K562 (cell line): ENCODE data around the gene ZBTB38. TPM values are rescaled to one million over a fixed set of nuclear protein-coding genes. Genes with fewer than 3 reads are reported as not detected.

Source experiments
- ARID3A ChIP-seq: IDR thresholded peaks from 2 replicates; pipeline ENCODE4 v1.6.1; 2012; ENCODE audit warnings: low read depth, low read length, improper control_type of control experiment, borderline replicate concordance
- BMI1 ChIP-seq: fragments of 150-350 bp; IDR thresholded peaks from 2 replicates; pipeline ENCODE4 v1.6.1; 2014; ENCODE audit warnings: low read length
- CBX3 ChIP-seq, 2 experiments: IDR thresholded peaks; 1 replicate in 1 of 2; 2 replicates in 1 of 2; pipeline ENCODE4 v1.6.1; 2012; ENCODE audit warnings: inconsistent platforms in 2 of 2, low read length in 2 of 2, borderline replicate concordance in 1 of 2, control low read depth in 1 of 2
- CHD2 ChIP-seq: IDR thresholded peaks from 2 replicates; pipeline ENCODE4 v1.6.1; 2011; ENCODE audit warnings: low read depth, low read length
- DIDO1 ChIP-seq: fragments of 450-650 bp; IDR thresholded peaks from 2 replicates; pipeline ENCODE4 v1.6.1; 2016; ENCODE audit warnings: low read depth, missing biosample characterization, missing genetic modification characterization
- EP400 ChIP-seq: fragments of 450-650 bp; IDR thresholded peaks from 2 replicates; pipeline ENCODE4 v1.6.1; 2017; ENCODE audit warnings: antibody characterized with exemption, mild to moderate bottlenecking, moderate library complexity
- ETV1 ChIP-seq: fragments of 450-650 bp; conservative IDR thresholded peaks from 2 replicates; pipeline ENCODE4 v1.6.1; 2016; ENCODE audit warnings: missing genetic modification characterization, control low read depth, low read depth, missing compliant biosample characterization
- ETV5 ChIP-seq: sonication (generic); formaldehyde crosslinking; IDR thresholded peaks from 2 replicates; pipeline ENCODE4 v1.4.0; 2020; ENCODE audit warnings: low read depth, mild to moderate bottlenecking, missing genetic modification reagents
- HDAC6 ChIP-seq: IDR thresholded peaks from 2 replicates; pipeline ENCODE4 v1.6.1; 2012; ENCODE audit warnings: low read depth, mild to moderate bottlenecking, control low read depth, inconsistent platforms, low read length, moderate library complexity
- JUND ChIP-seq, 2 experiments: IDR thresholded peaks; 2 replicates in 1 of 2; 3 replicates in 1 of 2; pipeline ENCODE4 v1.6.1; 2011; ENCODE audit warnings: borderline replicate concordance in 2 of 2, low read depth in 2 of 2, low read length in 2 of 2, improper control_type of control experiment in 1 of 2, missing biosample characterization in 1 of 2, missing genetic modification characterization in 1 of 2, missing genetic modification reagents in 1 of 2
- NR2C1 ChIP-seq, 2 experiments: fragments of 450-650 bp; IDR thresholded peaks; 2 replicates each; pipeline ENCODE4 v1.6.1; 2017; ENCODE audit warnings: mild to moderate bottlenecking in 2 of 2, antibody characterized with exemption in 1 of 2, inconsistent platforms in 1 of 2, missing compliant biosample characterization in 1 of 2, missing genetic modification characterization in 1 of 2
- NR3C1 ChIP-seq: sonication (generic); formaldehyde crosslinking; IDR thresholded peaks from 2 replicates; pipeline ENCODE4 v1.8.1; 2022; ENCODE audit warnings: missing genetic modification reagents
- PML ChIP-seq: IDR thresholded peaks from 2 replicates; pipeline ENCODE4 v1.6.1; 2012; ENCODE audit warnings: low read length, inconsistent platforms
- PRMT5 ChIP-seq: sonication (generic); formaldehyde crosslinking; IDR thresholded peaks from 2 replicates; pipeline ENCODE4 v1.5.0; 2020; ENCODE audit warnings: missing genetic modification reagents
- PRPF4 ChIP-seq: fragments of 200-400 bp; formaldehyde crosslinking; IDR thresholded peaks from one replicate; pipeline ENCODE4 v1.6.1; 2017; ENCODE audit warnings: low read length, low read depth, mild to moderate bottlenecking; ENCODE audit not compliant: insufficient read depth, poor library complexity, severe bottlenecking
- TAL1 ChIP-seq: fragments of 450-650 bp; IDR thresholded peaks from 2 replicates; pipeline ENCODE4 v1.6.1; 2016; ENCODE audit warnings: mild to moderate bottlenecking
- ZNF165 ChIP-seq: fragments of 250-450 bp; sonication (Bioruptor Pico); IDR thresholded peaks from 2 replicates; pipeline ENCODE4 v1.4.0; 2020; ENCODE audit warnings: borderline replicate concordance
- ZNF239 ChIP-seq: fragments of 250-450 bp; sonication (Bioruptor Pico); IDR thresholded peaks from 2 replicates; pipeline ENCODE4 v1.4.0; 2020; ENCODE audit warnings: mild to moderate bottlenecking
- ZNF644 ChIP-seq: fragments of 200-800 bp; sonication (Bioruptor generic); IDR thresholded peaks from 2 replicates; pipeline ENCODE4 v1.6.1; 2016; ENCODE audit warnings: low read depth, missing genetic modification characterization, missing compliant biosample characterization
- ZNF696 ChIP-seq: fragments of 250-450 bp; sonication (Bioruptor Pico); conservative IDR thresholded peaks from 2 replicates; pipeline ENCODE4 v1.4.0; 2020; ENCODE audit warnings: mild to moderate bottlenecking, moderate library complexity
- polyA plus RNA-seq, 8 experiments: library from polyadenylated mRNA; depleted of rRNA in 4 of 8; stranded (reverse) in 5 of 8; unstranded in 3 of 8; fragments of >200 nt; fragmentation: Nextera tagmentation in 2 of 8; fragmentation: Illumina TruSeq in 1 of 8; extraction: Ambion mirVana in 2 of 8; extraction: Trizol in 1 of 8; gene quantifications; 2 replicates each; pipeline versions ENCODE4 v1.2.1 to v1.2.3, GENCODE V29; 2011 to 2014; ENCODE audit warnings: inconsistent platforms in 1 of 8, missing spikeins in 1 of 8
- total RNA-seq, 7 experiments: library from RNA; depleted of rRNA in 6 of 7; stranded (reverse); fragments of >200 nt in 6 of 7; fragmentation: Illumina TruSeq in 2 of 7; extraction: Trizol in 2 of 7; gene quantifications; 2 replicates each; pipeline versions ENCODE4 v1.2.1 to v1.2.3, GENCODE V29; 2011 to 2021; ENCODE audit warnings: low replicate concordance in 1 of 7
- TF ChIP-seq, protein P1 (sequence below), 2 experiments: IDR thresholded peaks; 2 replicates each; pipeline ENCODE4 v1.6.1; 2012; ENCODE audit warnings: improper control_type of control experiment in 2 of 2, low read depth in 2 of 2, low read length in 2 of 2, borderline replicate concordance in 1 of 2
- TF ChIP-seq, protein P2 (sequence below): IDR thresholded peaks from 2 replicates; pipeline ENCODE4 v1.6.1; 2016; ENCODE audit warnings: missing genetic modification characterization, missing compliant biosample characterization

The ZBTB38 gene
- total and polyA plus RNA-seq, 9 of the 15 experiments (the other 6 are each of a cell fraction or from before 2014, with no cell fraction given): 12.1 to 39.4 (median 22.9) TPM

DNA sequence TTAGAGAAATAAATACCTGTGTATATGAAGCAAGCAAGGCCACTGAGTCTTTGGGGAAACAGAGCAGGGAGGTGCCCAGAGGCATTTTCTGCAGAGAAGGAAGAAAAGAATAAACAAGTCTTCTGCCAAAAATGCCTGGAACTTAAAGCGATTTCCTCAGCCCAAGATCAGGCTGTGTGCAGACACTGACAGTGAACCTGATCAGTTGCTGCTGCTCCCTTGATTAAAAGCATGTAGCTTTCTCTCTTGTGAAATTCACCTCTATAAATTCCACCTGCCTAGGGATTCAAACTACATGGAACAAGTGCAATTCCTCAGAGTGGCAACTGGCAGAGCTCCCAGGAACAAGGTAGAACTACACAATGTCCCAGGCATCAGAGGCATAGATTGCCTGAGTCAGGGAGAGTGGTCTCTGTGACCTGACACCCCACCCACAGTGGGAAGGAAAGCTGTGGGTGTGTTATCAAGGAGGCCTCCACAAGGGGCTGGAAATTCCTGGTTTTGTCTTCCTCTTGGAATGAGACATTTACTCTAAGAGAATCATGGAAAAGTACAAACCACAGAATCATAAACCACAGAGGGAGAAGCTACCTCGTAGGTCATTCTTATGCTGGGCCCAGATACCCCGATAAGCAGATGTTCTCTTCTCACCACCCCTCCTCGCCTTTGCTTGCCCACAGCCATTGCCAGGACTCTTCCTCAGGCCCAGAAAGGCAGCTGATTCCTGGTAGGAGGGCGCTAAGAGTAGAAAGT is 1.8 kb upstream of the ZBTB38 start (continued):
- no peak for TF ChIP-seq EP400
- TF ChIP-seq NR3C1 (CRISPR knock-in tag): no peak
- TF ChIP-seq PRMT5 (CRISPR knock-in tag): no peak
- no peak for TF ChIP-seq DIDO1
- TF ChIP-seq CHD2: no peak
- no peak for TF ChIP-seq ZNF165 (CRISPR knock-in tag)
- TF ChIP-seq, protein P1, sequence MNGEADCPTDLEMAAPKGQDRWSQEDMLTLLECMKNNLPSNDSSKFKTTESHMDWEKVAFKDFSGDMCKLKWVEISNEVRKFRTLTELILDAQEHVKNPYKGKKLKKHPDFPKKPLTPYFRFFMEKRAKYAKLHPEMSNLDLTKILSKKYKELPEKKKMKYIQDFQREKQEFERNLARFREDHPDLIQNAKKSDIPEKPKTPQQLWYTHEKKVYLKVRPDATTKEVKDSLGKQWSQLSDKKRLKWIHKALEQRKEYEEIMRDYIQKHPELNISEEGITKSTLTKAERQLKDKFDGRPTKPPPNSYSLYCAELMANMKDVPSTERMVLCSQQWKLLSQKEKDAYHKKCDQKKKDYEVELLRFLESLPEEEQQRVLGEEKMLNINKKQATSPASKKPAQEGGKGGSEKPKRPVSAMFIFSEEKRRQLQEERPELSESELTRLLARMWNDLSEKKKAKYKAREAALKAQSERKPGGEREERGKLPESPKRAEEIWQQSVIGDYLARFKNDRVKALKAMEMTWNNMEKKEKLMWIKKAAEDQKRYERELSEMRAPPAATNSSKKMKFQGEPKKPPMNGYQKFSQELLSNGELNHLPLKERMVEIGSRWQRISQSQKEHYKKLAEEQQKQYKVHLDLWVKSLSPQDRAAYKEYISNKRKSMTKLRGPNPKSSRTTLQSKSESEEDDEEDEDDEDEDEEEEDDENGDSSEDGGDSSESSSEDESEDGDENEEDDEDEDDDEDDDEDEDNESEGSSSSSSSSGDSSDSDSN (IDR thresholded peaks at IDR 0.05; ENCODE audit: borderline replicate concordance in 1 of 2, low read depth in 2 of 2, low read length in 2 of 2): no peak
- TF ChIP-seq, protein P2, sequence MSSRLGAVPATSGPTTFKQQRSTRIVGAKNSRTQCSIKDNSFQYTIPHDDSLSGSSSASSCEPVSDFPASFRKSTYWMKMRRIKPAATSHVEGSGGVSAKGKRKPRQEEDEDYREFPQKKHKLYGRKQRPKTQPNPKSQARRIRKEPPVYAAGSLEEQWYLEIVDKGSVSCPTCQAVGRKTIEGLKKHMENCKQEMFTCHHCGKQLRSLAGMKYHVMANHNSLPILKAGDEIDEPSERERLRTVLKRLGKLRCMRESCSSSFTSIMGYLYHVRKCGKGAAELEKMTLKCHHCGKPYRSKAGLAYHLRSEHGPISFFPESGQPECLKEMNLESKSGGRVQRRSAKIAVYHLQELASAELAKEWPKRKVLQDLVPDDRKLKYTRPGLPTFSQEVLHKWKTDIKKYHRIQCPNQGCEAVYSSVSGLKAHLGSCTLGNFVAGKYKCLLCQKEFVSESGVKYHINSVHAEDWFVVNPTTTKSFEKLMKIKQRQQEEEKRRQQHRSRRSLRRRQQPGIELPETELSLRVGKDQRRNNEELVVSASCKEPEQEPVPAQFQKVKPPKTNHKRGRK (tag): no peak
- TF ChIP-seq ZNF239 (CRISPR knock-in tag): no peak
- no peak for TF ChIP-seq CBX3 (IDR thresholded peaks at IDR 0.05; ENCODE audit: borderline replicate concordance in 1 of 2, low read length in 2 of 2)
- no peak for TF ChIP-seq ARID3A
- TF ChIP-seq ETV5 (CRISPR knock-in tag): no peak
- peak; percentile 6; the same call in 1 of the 2 replicates for TF ChIP-seq TAL1
- no peak for TF ChIP-seq NR2C1 (IDR thresholded peaks at IDR 0.05)
- TF ChIP-seq NR2C1 (tag; IDR thresholded peaks at IDR 0.05): peak; percentile 24; the same call in 1 of the 2 replicates
- no peak for TF ChIP-seq PML
- TF ChIP-seq PRPF4: no peak
- no peak for TF ChIP-seq HDAC6
- TF ChIP-seq ZNF644: no peak
- peak; percentile 23; the same call in 1 of the 2 replicates for TF ChIP-seq JUND (IDR thresholded peaks at IDR 0.05; ENCODE audit: borderline replicate concordance, low read depth, low read length)
- peak; percentile 56; the same call in 2 of the 3 replicates for TF ChIP-seq JUND (tag; IDR thresholded peaks at IDR 0.05; ENCODE audit: borderline replicate concordance, low read depth, low read length)
- TF ChIP-seq ETV1 (tag): no peak
- no peak for TF ChIP-seq ZNF696
- no peak for TF ChIP-seq BMI1
